Body of pancreas (tissue), 4 donors: ENCODE measurements around the gene ADGRV1. TPM values are rescaled to one million over a fixed set of nuclear protein-coding genes. Genes with fewer than 3 reads are reported as not detected.
A peak's percentile ranks its signal among the peaks of the same experiment; 100 is the strongest.

Experiments
- ATAC-seq: fragments of 150-250 bp; one replicate; pipeline ENCODE4 v1.9.1; 2016
- DNase-seq, 4 donors: peaks; one replicate each; pipeline ENCODE4 v3.0.0-alpha.2; 2019
- H3K27ac ChIP-seq, 4 donors: fragments of 200-600 bp; sonication (generic); 1 replicate in 3 of 4; 2 replicates in 1 of 4; pipeline versions ENCODE4 v1.5.1 to v1.6.1; 2016 to 2019; ENCODE audit warnings: mild to moderate bottlenecking in 1 of 4, mixed read lengths in 1 of 4, moderate library complexity in 1 of 4
- H3K27me3 ChIP-seq, 2 donors: fragments of 200-600 bp; sonication (generic); one replicate each; pipeline ENCODE4 v1.6.0; 2016; ENCODE audit warnings: mild to moderate bottlenecking in 1 of 2
- H3K36me3 ChIP-seq, 2 donors: fragments of 200-600 bp; sonication (generic); replicated peaks in 1 of 2; 2 replicates each; pipeline ENCODE4 v1.5.1; 2016; ENCODE audit warnings: low read depth in 2 of 2; ENCODE audit not compliant: insufficient read depth in 1 of 2
- H3K4me1 ChIP-seq: fragments of 200-600 bp; sonication (generic); one replicate; pipeline ENCODE4 v1.6.0; 2016
- H3K4me3 ChIP-seq, 2 donors: fragments of 200-600 bp; sonication (generic); 1 replicate in 1 of 2; 2 replicates in 1 of 2; pipeline ENCODE4 v1.5.1; 2016 to 2019
- H3K9me3 ChIP-seq, 3 donors: fragments of 200-600 bp; sonication (generic); 1 replicate in 2 of 3; 2 replicates in 1 of 3; pipeline ENCODE4 v1.5.1; 2016
- POLR2A ChIP-seq, 3 donors: fragments of 450-650 bp; IDR thresholded peaks; one replicate each; pipeline ENCODE4 v1.6.1; 2016; ENCODE audit warnings: antibody characterized with exemption in 3 of 3, mild to moderate bottlenecking in 2 of 3
- WGBS, 2 donors: methylation state at CpG; one replicate each; pipeline ENCODE4 v1.1.5; 2017; 5-methylcytosine and 5-hydroxymethylcytosine counted together
- intact Hi-C: fragments of 100-400 bp; cut with DNase I; formaldehyde crosslinking; loops from one replicate; pipeline ENCODE4 v1.15.1; 2023
- total RNA-seq, 2 donors: library from RNA; depleted of rRNA; stranded (reverse); fragments of >200 nt; gene quantifications; one replicate each; pipeline ENCODE4 v1.1.0, GENCODE V29; 2016
- TF ChIP-seq, protein P1 (sequence below), 7 experiments: fragments of 450-650 bp in 4 of 7; fragments of 200-600 bp in 3 of 7; sonication (generic) in 3 of 7; IDR thresholded peaks; one replicate each; pipeline ENCODE4 v1.5.1; 2016 to 2019; ENCODE audit warnings: antibody characterized with exemption in 7 of 7

ADGRV1 gene
- total RNA-seq, 2 donors from 2014 or later = 19.2 to 21.4 TPM

DNA sequence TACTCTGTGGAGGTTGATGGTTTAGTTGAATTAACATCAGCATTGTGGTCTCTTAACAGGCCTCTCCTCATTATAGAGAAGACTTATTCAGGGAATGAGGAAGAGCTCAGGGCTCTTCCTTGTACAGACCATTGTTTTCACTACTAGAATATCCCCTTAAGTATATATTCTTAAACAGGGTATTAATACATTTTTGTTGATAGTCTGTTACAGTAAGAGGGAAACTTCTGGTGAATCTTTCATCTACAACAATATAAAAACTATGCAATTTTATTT, 330.7 kb downstream of the ADGRV1 start:
- no peaks in the 10 kb centered on the region for H3K36me3 ChIP-seq
- H3K4me3 ChIP-seq = no peak overlapping the region
- ATAC-seq (no peak), DNase-seq (no peak)
- no peaks in the 10 kb centered on the region for H3K27me3 ChIP-seq
- intact Hi-C loops = no loop called here
- H3K9me3 ChIP-seq = no peaks in the 10 kb centered on the region
- peaks cover 19% of the 10 kb centered on the region for H3K4me1 ChIP-seq
- peak overlapping the region; percentile 44 to 71 (median 64) for H3K27ac ChIP-seq
- no peak for TF ChIP-seq POLR2A (IDR thresholded peaks at IDR 0.05)
- TF ChIP-seq, protein P1, sequence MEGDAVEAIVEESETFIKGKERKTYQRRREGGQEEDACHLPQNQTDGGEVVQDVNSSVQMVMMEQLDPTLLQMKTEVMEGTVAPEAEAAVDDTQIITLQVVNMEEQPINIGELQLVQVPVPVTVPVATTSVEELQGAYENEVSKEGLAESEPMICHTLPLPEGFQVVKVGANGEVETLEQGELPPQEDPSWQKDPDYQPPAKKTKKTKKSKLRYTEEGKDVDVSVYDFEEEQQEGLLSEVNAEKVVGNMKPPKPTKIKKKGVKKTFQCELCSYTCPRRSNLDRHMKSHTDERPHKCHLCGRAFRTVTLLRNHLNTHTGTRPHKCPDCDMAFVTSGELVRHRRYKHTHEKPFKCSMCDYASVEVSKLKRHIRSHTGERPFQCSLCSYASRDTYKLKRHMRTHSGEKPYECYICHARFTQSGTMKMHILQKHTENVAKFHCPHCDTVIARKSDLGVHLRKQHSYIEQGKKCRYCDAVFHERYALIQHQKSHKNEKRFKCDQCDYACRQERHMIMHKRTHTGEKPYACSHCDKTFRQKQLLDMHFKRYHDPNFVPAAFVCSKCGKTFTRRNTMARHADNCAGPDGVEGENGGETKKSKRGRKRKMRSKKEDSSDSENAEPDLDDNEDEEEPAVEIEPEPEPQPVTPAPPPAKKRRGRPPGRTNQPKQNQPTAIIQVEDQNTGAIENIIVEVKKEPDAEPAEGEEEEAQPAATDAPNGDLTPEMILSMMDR (IDR thresholded peaks at IDR 0.05) = no peak

DNA sequence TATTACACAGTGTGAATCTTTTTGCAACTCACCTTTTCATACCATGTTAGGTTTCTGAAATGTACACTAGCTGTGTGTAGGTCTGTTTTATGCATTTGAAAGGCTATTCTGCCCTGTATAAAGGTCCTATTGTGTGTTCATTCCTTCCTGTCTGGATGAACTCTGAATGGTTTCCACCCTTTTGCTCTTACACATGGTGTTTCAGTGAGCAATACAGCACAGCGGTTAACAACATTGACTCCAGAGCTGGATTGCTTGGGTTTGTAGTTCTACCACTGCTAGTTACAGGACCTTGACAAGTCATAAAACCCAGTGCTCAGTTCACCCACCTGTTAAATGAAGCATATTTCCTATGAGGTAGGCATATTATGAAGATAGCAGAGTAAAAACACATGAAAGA, 331.6 kb downstream of the ADGRV1 start:
- H3K27me3 ChIP-seq = no peaks in the 10 kb centered on the region
- no peak overlapping the region for H3K4me3 ChIP-seq
- no peak for DNase-seq
- intact Hi-C loops = no loop called here
- WGBS, 2 donors = 92 to 95% methylated on average over 1 of the region's 1 CpG
- no peaks in the 10 kb centered on the region for H3K36me3 ChIP-seq
- no peaks in the 10 kb centered on the region for H3K9me3 ChIP-seq
- no peak for TF ChIP-seq POLR2A (IDR thresholded peaks at IDR 0.05)
- TF ChIP-seq, protein P1 (IDR thresholded peaks at IDR 0.05) = no peak
- peaks cover 19% of the 10 kb centered on the region for H3K4me1 ChIP-seq
- no peak overlapping the region for H3K27ac ChIP-seq
- ATAC-seq = no peak

DNA sequence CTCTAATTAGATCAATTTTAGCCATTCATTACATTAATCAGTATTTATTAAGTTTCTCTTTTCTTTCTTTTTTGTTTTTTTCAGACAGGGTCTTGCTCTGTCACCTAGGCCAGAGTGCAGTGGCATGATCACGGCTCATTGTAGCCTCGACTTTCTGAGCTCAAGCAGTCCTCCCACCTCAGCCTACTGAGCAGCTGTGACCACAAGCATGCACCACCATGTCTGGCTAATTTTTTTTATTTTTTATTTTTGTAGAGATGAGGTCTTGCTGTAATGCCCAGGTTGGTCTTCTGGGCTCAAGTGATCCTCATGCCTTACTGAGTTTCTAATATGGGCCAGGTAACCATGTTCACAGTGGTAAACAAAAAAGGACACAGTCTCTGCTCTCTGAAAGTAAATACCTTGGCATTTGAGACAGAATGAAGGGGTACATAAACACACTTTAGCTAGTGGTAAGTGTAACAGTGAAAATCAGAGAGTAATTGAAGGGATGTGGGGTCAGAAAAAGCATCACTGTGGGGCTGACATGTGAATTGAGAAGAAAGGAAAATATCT, 336.3 kb downstream of the ADGRV1 start:
- Histone ChIP-seq H3K4me3 (no peak overlapping the region), H3K4me1 (peaks cover 18% of the 10 kb centered on the region), H3K27me3 (no peaks in the 10 kb centered on the region), H3K36me3 (no peaks in the 10 kb centered on the region), H3K9me3 (no peaks in the 10 kb centered on the region), H3K27ac (no peak overlapping the region)
- no peak for DNase-seq
- 98% methylated on average over 2 of the region's 2 CpGs for WGBS, 2 donors
- intact Hi-C loops = no loop called here
- no peak for ATAC-seq
- no peak for TF ChIP-seq POLR2A (IDR thresholded peaks at IDR 0.05)
- TF ChIP-seq, protein P1 (IDR thresholded peaks at IDR 0.05) = no peak

DNA sequence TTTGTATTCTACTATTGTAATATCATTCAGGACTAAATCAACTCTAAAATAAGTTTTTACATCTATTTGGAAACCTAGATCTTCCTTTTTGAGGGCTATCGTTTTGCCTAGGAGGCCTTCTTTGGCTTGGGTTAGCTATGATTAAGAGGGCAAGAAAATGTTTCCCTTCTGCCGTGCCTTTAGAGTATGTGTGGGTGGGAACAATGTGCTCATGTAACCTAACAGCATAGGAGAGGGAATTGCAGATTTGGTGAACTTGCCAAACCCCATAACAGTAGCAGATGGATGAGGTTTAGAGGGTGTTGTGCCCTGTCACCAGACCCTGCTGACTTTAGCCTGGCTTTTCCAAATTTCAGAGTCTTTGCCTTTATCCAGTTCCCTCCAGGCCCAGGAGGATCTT, 339.0 kb downstream of the ADGRV1 start:
- DNase-seq (no peak), ATAC-seq (no peak)
- Histone ChIP-seq H3K27me3 (no peaks in the 10 kb centered on the region), H3K4me1 (peaks cover 18% of the 10 kb centered on the region), H3K4me3 (no peak overlapping the region), H3K27ac (no peak overlapping the region), H3K9me3 (no peaks in the 10 kb centered on the region), H3K36me3 (no peaks in the 10 kb centered on the region)
- intact Hi-C loops = no loop called here
- no peak for TF ChIP-seq POLR2A (IDR thresholded peaks at IDR 0.05)
- TF ChIP-seq, protein P1 (IDR thresholded peaks at IDR 0.05) = no peak
- WGBS, 2 donors = 92 to 94% methylated on average over 2 of the region's 2 CpGs

DNA sequence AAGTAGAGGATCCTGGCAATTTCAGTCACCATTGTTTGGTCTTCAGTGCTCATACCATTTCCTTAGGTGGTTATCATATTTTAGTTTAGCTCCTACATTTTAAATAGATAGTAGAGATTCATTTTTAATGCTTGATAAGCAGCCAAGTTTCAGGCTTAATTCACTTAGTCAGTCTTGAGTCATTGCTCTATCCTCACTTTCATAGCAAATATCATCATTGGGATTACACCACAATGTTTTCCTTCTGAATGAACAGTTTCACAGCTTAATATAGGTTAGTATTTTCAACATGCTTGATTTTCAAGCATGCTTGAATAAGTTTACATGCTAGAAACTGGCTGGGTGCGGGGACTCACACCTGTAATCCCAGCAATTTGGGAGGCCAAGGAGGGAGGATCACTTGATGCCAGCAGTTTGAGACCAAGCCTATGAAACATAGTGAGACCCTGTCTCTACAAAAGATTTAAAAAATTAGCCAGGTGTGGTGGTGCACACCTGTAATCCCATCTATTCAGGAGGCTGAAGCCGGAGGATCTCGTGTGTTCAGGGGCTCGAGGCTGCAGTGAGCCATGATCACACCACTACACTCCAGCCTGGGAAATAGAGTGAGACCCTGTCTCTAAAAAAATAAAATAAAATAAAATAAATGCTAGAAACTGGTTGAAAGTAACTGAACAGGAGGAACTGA, 339.9 kb downstream of the ADGRV1 start:
- DNase-seq = no peak
- intact Hi-C loops = no loop called here
- Histone ChIP-seq H3K4me3 (no peak overlapping the region), H3K36me3 (no peaks in the 10 kb centered on the region), H3K4me1 (peaks cover 18% of the 10 kb centered on the region), H3K27me3 (no peaks in the 10 kb centered on the region), H3K27ac (peak overlapping the region in 1 of 4 donors; percentile 53), H3K9me3 (no peaks in the 10 kb centered on the region)
- TF ChIP-seq, protein P1 (IDR thresholded peaks at IDR 0.05) = no peak
- TF ChIP-seq POLR2A (IDR thresholded peaks at IDR 0.05) = no peak
- WGBS, 2 donors = 93% methylated on average over 4 of the region's 4 CpGs
- no peak for ATAC-seq
